AG08396 (cell line): Measurements from ENCODE around the gene SH3GL1.
"Not testable (repeated sequence)": the region's sequence is repeated elsewhere in the genome, so short reads cannot be mapped to it uniquely, and the experiment has no call there.

Experiments
- DNase-seq: peaks from one replicate; pipeline ENCODE4 v3.0.0; 2012; ENCODE audit warnings: low spot score, mixed read lengths

SH3GL1 gene

GRCh38 chr19:4362831-4363545, 37.4 kb downstream of the SH3GL1 start:
- peak; percentile 18 for DNase-seq

- peak; percentile 6 for DNase-seq
Measured at GRCh38 chr19:4362101-4362828, 38.1 kb downstream of the SH3GL1 start.

GRCh38 chr19:4361152-4362046, 38.9 kb downstream of the SH3GL1 start:
- peak; percentile 10 for DNase-seq

- DNase-seq, result peak; percentile 10
Measured at GRCh38 chr19:4360641-4361151, 39.7 kb downstream of the SH3GL1 start.

- no peak for DNase-seq
Measured at GRCh38 chr19:4360081-4360569, 40.2 kb downstream of the SH3GL1 start.

GRCh38 chr19:4359627-4360000, 40.7 kb downstream of the SH3GL1 start:
- DNase-seq, result no peak

- DNase-seq, result peak; percentile 7
Measured at GRCh38 chr19:4358709-4359626, 41.4 kb downstream of the SH3GL1 start.

GRCh38 chr19:4357921-4358326, 42.4 kb downstream of the SH3GL1 start:
- DNase-seq, result no peak

- no peak for DNase-seq
Measured at GRCh38 chr19:4357095-4357797, 43.1 kb downstream of the SH3GL1 start.

GRCh38 chr19:4354897-4355296, 45.5 kb downstream of the SH3GL1 start:
- DNase-seq, result no peak

GRCh38 chr19:4354282-4354681, 46.1 kb downstream of the SH3GL1 start:
- no peak for DNase-seq

- DNase-seq, result peak; percentile 80
Measured at GRCh38 chr19:4352701-4353121, 47.6 kb downstream of the SH3GL1 start.

GRCh38 chr19:4350726-4351125, 49.6 kb downstream of the SH3GL1 start:
- no peak for DNase-seq

- DNase-seq, result no peak
Measured at GRCh38 chr19:4350111-4350510, 50.2 kb downstream of the SH3GL1 start.

- DNase-seq, result not testable (repeated sequence)
Measured at GRCh38 chr19:4349225-4349624, 51.1 kb downstream of the SH3GL1 start.

GRCh38 chr19:4347521-4347920, 52.8 kb downstream of the SH3GL1 start:
- no peak for DNase-seq

GRCh38 chr19:4346020-4346383, 54.3 kb downstream of the SH3GL1 start:
- DNase-seq, result no peak

- no peak for DNase-seq
Measured at GRCh38 chr19:4345342-4346019, 54.9 kb downstream of the SH3GL1 start.

GRCh38 chr19:4343370-4344307, 56.7 kb downstream of the SH3GL1 start, which contains the start of gene MPND:
TSS of gene MPND (plus strand) at chr19:4343562. CDS start at chr19:4343594, 32 bp downstream.
- DNase-seq, result peak; percentile 90
